Ovary (tissue), 9 donors: ENCODE results near the gene ABHD11. TPM values are rescaled to one million over a fixed set of nuclear protein-coding genes. Genes with fewer than 3 reads are reported as not detected.

Experiments
- DNase-seq, 5 donors: peaks; one replicate each; pipeline ENCODE4 v3.0.0-alpha.2; 2019 to 2020
- H3K27ac ChIP-seq, 2 donors: fragments of 200-600 bp; one replicate each; pipeline versions ENCODE4 v1.5.1 to v1.8.0; 2019 to 2022
- H3K27me3 ChIP-seq: fragments of 200-600 bp; one replicate; pipeline ENCODE4 v1.8.0; 2022
- H3K36me3 ChIP-seq: fragments of 200-600 bp; sonication (generic); one replicate; pipeline ENCODE4 v1.5.1; 2019
- H3K4me1 ChIP-seq: one replicate; pipeline ENCODE4 v1.8.1; 2013; ENCODE audit warnings: mild to moderate bottlenecking, moderate library complexity; ENCODE audit not compliant: insufficient read depth
- H3K4me3 ChIP-seq: fragments of 200-600 bp; sonication (generic); one replicate; pipeline ENCODE4 v1.5.1; 2017
- H3K9me3 ChIP-seq, 2 donors: fragments of 200-600 bp in 1 of 2; sonication (generic) in 1 of 2; one replicate each; pipeline versions ENCODE4 v1.5.1 to v1.8.1; 2013 to 2019; ENCODE audit warnings: mild to moderate bottlenecking in 1 of 2, moderate library complexity in 1 of 2
- CTCF ChIP-seq, 3 donors: fragments of 450-650 bp in 2 of 3; fragments of 200-600 bp in 1 of 3; IDR thresholded peaks; one replicate each; pipeline versions ENCODE4 v1.5.1 to v1.8.0; 2016 to 2022; ENCODE audit warnings: antibody characterized with exemption in 3 of 3, mild to moderate bottlenecking in 1 of 3
- EP300 ChIP-seq: sonication (generic); formaldehyde crosslinking; IDR thresholded peaks from one replicate; pipeline ENCODE4 v1.6.1; 2017; ENCODE audit warnings: antibody characterized with exemption
- POLR2A ChIP-seq: fragments of 450-650 bp; IDR thresholded peaks from one replicate; pipeline ENCODE4 v1.6.1; 2017; ENCODE audit warnings: antibody characterized with exemption, mild to moderate bottlenecking, moderate library complexity
- WGBS, 3 donors: extraction: QIAGEN DNeasy Blood & Tissue Kit in 1 of 3; methylation state at CpG; one replicate each; pipeline versions ENCODE4 v1.1.5 to v1.1.7; 2013 to 2017; 5-methylcytosine and 5-hydroxymethylcytosine counted together
- intact Hi-C, 4 donors: fragments of 100-400 bp; cut with DNase I; formaldehyde crosslinking; loops; one replicate each; pipeline versions ENCODE4 v1.11.0 to v1.15.1; 2022 to 2023
- polyA plus RNA-seq, 2 donors: library from polyadenylated mRNA; stranded (reverse); fragments of 200-250 nt in 1 of 2; fragments of 350-450 nt in 1 of 2; fragmentation: Illumina TruSeq in 1 of 2; extraction: RNeasy Lipid Tissue Mini Kit (QIAGEN cat#74804) in 1 of 2; gene quantifications; one replicate each; pipeline ENCODE4 v1.2.3, GENCODE V29; 2013 to 2014
- total RNA-seq, 7 donors: library from RNA; depleted of rRNA in 2 of 7; stranded (reverse); fragments of >200 nt in 2 of 7; fragmentation: NEBNext Ultra II Directional in 3 of 7; extraction: Animal tissue kit (Norgen Biotek cat#: 25700) in 3 of 7; gene quantifications; one replicate each; pipeline versions ENCODE4 v1.1.0 to v1.2.4, GENCODE V29; 2016 to 2023
- donor health status: DM: no; HTN: no; CAD: no; lungs with moderate emphysema.
- donor health status: DM: no; HTN: no; CAD: no.
- donor health status: Bipolar disorder and iron deficiency.
- donor health status: DM: yes; HTN: yes; CAD: no.
- donor health status: DM: no; HTN: no; CAD: no.
- donor health status: DM: yes; HTN: yes; CAD: no.

ABHD11 gene
- total and polyA plus RNA-seq, 9 donors = 8.0 to 34.6 (median 11.4) TPM

GRCh38 chr7:73734619-73735527 is 3.7 kb downstream of the ABHD11 start:
- Histone ChIP-seq H3K27ac (no peak overlapping the region), H3K9me3 (no peaks in the 10 kb centered on the region), H3K4me1 (peaks cover 6% of the 10 kb centered on the region), H3K4me3 (no peak overlapping the region), H3K27me3 (no peaks in the 10 kb centered on the region), H3K36me3 (no peaks in the 10 kb centered on the region)
- WGBS, 3 donors = 59 to 69% (median 66%) methylated on average over 16 of the region's 16 CpGs
- TF ChIP-seq CTCF (IDR thresholded peaks at IDR 0.05) (peak in 2 of 3 donors; percentile 30 to 56), POLR2A (no peak)
- DNase-seq = peak in 3 of 5 donors; percentile 47 to 70 (median 64)
- intact Hi-C loops = loop anchor here in 2 of 4 donors (10.0 kb wide), 2 partner anchors 110 to 120 kb away; partner anchors contain the start of gene METTL27 (in 1 of the 2)

GRCh38 chr7:73732397-73732796 is 6.2 kb downstream of the ABHD11 start:
- no peaks in the 10 kb centered on the region for H3K36me3 ChIP-seq
- no peaks in the 10 kb centered on the region for H3K4me1 ChIP-seq
- no peak overlapping the region for H3K27ac ChIP-seq
- 62 to 81% (median 79%) methylated on average over 2 of the region's 2 CpGs for WGBS, 3 donors
- no peaks in the 10 kb centered on the region for H3K9me3 ChIP-seq
- no peak overlapping the region for H3K4me3 ChIP-seq
- DNase-seq = no peak
- H3K27me3 ChIP-seq = no peaks in the 10 kb centered on the region
- TF ChIP-seq POLR2A (no peak), CTCF (IDR thresholded peaks at IDR 0.05) (no peak), EP300 (no peak)
- intact Hi-C loops = loop anchor here in 2 of 4 donors (10.0 kb wide), 2 partner anchors 112 to 122 kb away; partner anchors contain the start of gene METTL27 (in 1 of the 2)

- Histone ChIP-seq H3K27ac (no peak overlapping the region), H3K27me3 (no peaks in the 10 kb centered on the region), H3K36me3 (no peaks in the 10 kb centered on the region), H3K9me3 (no peaks in the 10 kb centered on the region), H3K4me1 (no peaks in the 10 kb centered on the region), H3K4me3 (no peak overlapping the region)
- intact Hi-C loops = loop anchor here in 2 of 4 donors (10.0 kb wide), 2 partner anchors 114 to 124 kb away; partner anchors contain the start of gene METTL27 (in 1 of the 2)
- no peak for DNase-seq
- TF ChIP-seq CTCF (IDR thresholded peaks at IDR 0.05) = no peak
- TF ChIP-seq POLR2A = no peak
- no peak for TF ChIP-seq EP300
- 39 to 42% (median 41%) methylated on average over 3 of the region's 3 CpGs for WGBS, 3 donors
These were observed 8.1 kb downstream of the ABHD11 start for GRCh38 chr7:73730485-73730884.

GRCh38 chr7:73728551-73728950 is 10.1 kb downstream of the ABHD11 start:
- Histone ChIP-seq H3K27me3 (no peaks in the 10 kb centered on the region), H3K36me3 (no peaks in the 10 kb centered on the region), H3K4me3 (no peak overlapping the region), H3K27ac (no peak overlapping the region), H3K9me3 (no peaks in the 10 kb centered on the region), H3K4me1 (no peaks in the 10 kb centered on the region)
- intact Hi-C loops = loop anchor here in 3 of 4 donors (5.0 to 10.0 kb wide), 2 partner anchors 64 to 121 kb away; partner anchors contain the start of gene VPS37D (in 1 of the 3)
- TF ChIP-seq EP300 (no peak), CTCF (IDR thresholded peaks at IDR 0.05) (no peak), POLR2A (no peak)
- DNase-seq = no peak
- WGBS, 3 donors = 42 to 51% (median 46%) methylated on average over 5 of the region's 5 CpGs
